Right atrium auricular region (tissue), 2 donors: ENCODE results near the gene CYP4X1. TPM values are rescaled to one million over a fixed set of nuclear protein-coding genes. Genes with fewer than 3 reads are reported as not detected.
"Not testable (repeated sequence)": the region's sequence is repeated elsewhere in the genome, so short reads cannot be mapped to it uniquely, and the experiment has no call there.

Experiments
- DNase-seq: peaks from one replicate; pipeline ENCODE4 v3.0.0-alpha.2; 2019; ENCODE audit warnings: low spot score
- H3K27ac ChIP-seq, 2 donors: fragments of 200-600 bp; sonication (generic); 1 replicate in 1 of 2; 2 replicates in 1 of 2; pipeline ENCODE4 v1.5.1; 2016 to 2019
- H3K27me3 ChIP-seq, 2 donors: fragments of 200-600 bp; sonication (generic); one replicate each; pipeline versions ENCODE4 v1.5.1 to v1.6.0; 2017 to 2019
- H3K36me3 ChIP-seq: fragments of 200-600 bp; sonication (generic); one replicate; pipeline ENCODE4 v1.5.1; 2016
- H3K4me1 ChIP-seq, 2 donors: fragments of 200-600 bp; sonication (generic); one replicate each; pipeline versions ENCODE4 v1.5.1 to v1.6.0; 2017 to 2019
- H3K4me3 ChIP-seq, 2 donors: fragments of 200-600 bp; sonication (generic); 1 replicate in 1 of 2; 2 replicates in 1 of 2; pipeline ENCODE4 v1.5.1; 2017 to 2019; ENCODE audit warnings: mild to moderate bottlenecking in 1 of 2, moderate library complexity in 1 of 2
- H3K9me3 ChIP-seq, 2 donors: fragments of 200-600 bp; sonication (generic); one replicate each; pipeline ENCODE4 v1.5.1; 2019
- CTCF ChIP-seq, 2 donors: fragments of 200-600 bp; sonication (generic); IDR thresholded peaks; one replicate each; pipeline ENCODE4 v1.5.1; 2019; ENCODE audit warnings: antibody characterized with exemption in 2 of 2
- total RNA-seq, 2 donors: library from RNA; depleted of rRNA; stranded (reverse); fragments of >200 nt; gene quantifications; one replicate each; pipeline ENCODE4 v1.1.0, GENCODE V29; 2016

Gene CYP4X1
- 1 to 10 TPM; 2.2 to 3.5 TPM for total RNA-seq

GRCh38 chr1:47023268-47024140, at the start of gene CYP4X1:
Gene CYP4X1 (plus strand): TSS chr1:47023669. CDS start chr1:47023818, 149 bp downstream.
- Histone ChIP-seq H3K36me3 (no peaks in the 10 kb centered on the region), H3K27me3 (no peaks in the 10 kb centered on the region), H3K27ac (peak within 1 kb of the TSS; percentile 62 to 65), H3K9me3 (no peaks in the 10 kb centered on the region), H3K4me3 (peak within 1 kb of the TSS; percentile 26 to 53), H3K4me1 (peaks cover 0 to 38% of the 10 kb centered on the region in 2 donors)
- DNase-seq = no peak
- no peak for TF ChIP-seq CTCF (IDR thresholded peaks at IDR 0.05)

GRCh38 chr1:46983166-46983829, 40.2 kb upstream of the CYP4X1 start:
- H3K27ac ChIP-seq = no peak overlapping the region
- no peaks in the 10 kb centered on the region for H3K4me1 ChIP-seq
- H3K36me3 ChIP-seq = no peaks in the 10 kb centered on the region
- DNase-seq = no peak
- no peak for TF ChIP-seq CTCF (IDR thresholded peaks at IDR 0.05)
- H3K9me3 ChIP-seq = peaks cover 0 to 13% of the 10 kb centered on the region in 2 donors
- H3K27me3 ChIP-seq = no peaks in the 10 kb centered on the region
- H3K4me3 ChIP-seq = no peak overlapping the region

- no peak for TF ChIP-seq CTCF (IDR thresholded peaks at IDR 0.05)
- Histone ChIP-seq H3K4me3 (no peak overlapping the region), H3K9me3 (peaks cover 0 to 13% of the 10 kb centered on the region in 2 donors), H3K36me3 (no peaks in the 10 kb centered on the region), H3K27ac (no peak overlapping the region), H3K4me1 (no peaks in the 10 kb centered on the region), H3K27me3 (no peaks in the 10 kb centered on the region)
- DNase-seq = no peak
These were observed 39.5 kb upstream of the CYP4X1 start for GRCh38 chr1:46983830-46984586.

GRCh38 chr1:46990541-46990940, 32.9 kb upstream of the CYP4X1 start:
- not testable (repeated sequence) for H3K27me3 ChIP-seq, H3K4me1 ChIP-seq, H3K27ac ChIP-seq, H3K4me3 ChIP-seq, DNase-seq, H3K36me3 ChIP-seq
- peaks cover 0 to 11% of the 10 kb centered on the region in 2 donors for H3K9me3 ChIP-seq

GRCh38 chr1:46991083-46991923, 32.2 kb upstream of the CYP4X1 start:
- H3K4me3 ChIP-seq = no peak overlapping the region
- H3K27me3 ChIP-seq = no peaks in the 10 kb centered on the region
- H3K4me1 ChIP-seq = no peaks in the 10 kb centered on the region
- peak in 1 of 2 donors; percentile 42 for TF ChIP-seq CTCF (IDR thresholded peaks at IDR 0.05)
- H3K27ac ChIP-seq = no peak overlapping the region
- no peaks in the 10 kb centered on the region for H3K36me3 ChIP-seq
- peaks cover 0 to 11% of the 10 kb centered on the region in 2 donors for H3K9me3 ChIP-seq
- no peak for DNase-seq
